Psoas muscle (tissue), 8 donors: ENCODE results near the gene UTF1. TPM values are rescaled to one million over a fixed set of nuclear protein-coding genes. Genes with fewer than 3 reads are reported as not detected.

Source experiments
- ATAC-seq, 4 donors: fragments of 200-7000 bp; cut with Tn5 transposase; one replicate each; pipeline ENCODE4 v1.9.1; 2020; ENCODE audit warnings: moderate library complexity in 3 of 4, mild to moderate bottlenecking in 2 of 4
- DNase-seq, 2 donors: peaks; one replicate each; pipeline ENCODE4 v3.0.0-alpha.2; 2020
- H3K27ac ChIP-seq: fragments of 200-600 bp; one replicate; pipeline ENCODE4 v1.8.0; 2022
- H3K27me3 ChIP-seq, 3 donors: fragments of 200-600 bp in 1 of 3; one replicate each; pipeline versions ENCODE4 v1.6.1 to v1.8.0; 2013 to 2022; ENCODE audit warnings: low read length in 2 of 3, mild to moderate bottlenecking in 2 of 3, moderate library complexity in 1 of 3; ENCODE audit not compliant: insufficient read depth in 3 of 3
- H3K36me3 ChIP-seq, 2 donors: fragments of 200-600 bp in 1 of 2; one replicate each; pipeline versions ENCODE4 v1.6.1 to v1.8.0; 2013 to 2022; ENCODE audit warnings: low read depth in 1 of 2, mild to moderate bottlenecking in 1 of 2, moderate library complexity in 1 of 2; ENCODE audit not compliant: insufficient read depth in 1 of 2
- H3K4me1 ChIP-seq: fragments of 200-600 bp; one replicate; pipeline ENCODE4 v1.8.0; 2022
- H3K4me3 ChIP-seq: fragments of 200-600 bp; one replicate; pipeline ENCODE4 v1.8.0; 2022; ENCODE audit warnings: mild to moderate bottlenecking
- H3K9me3 ChIP-seq: fragments of 200-600 bp; one replicate; pipeline ENCODE4 v1.8.0; 2022
- WGBS, 3 donors: extraction: QIAGEN DNeasy Blood & Tissue Kit; methylation state at CpG; one replicate each; pipeline versions ENCODE4 v1.1.6 to v1.1.7; 2013; 5-methylcytosine and 5-hydroxymethylcytosine counted together
- intact Hi-C, 2 donors: fragments of 100-400 bp; cut with DNase I; formaldehyde crosslinking; loops; one replicate each; pipeline versions ENCODE4 v1.11.0 to v1.14.2; 2022
- polyA plus RNA-seq, 3 donors: library from polyadenylated mRNA; stranded (reverse); fragments of 200-250 nt; gene quantifications; one replicate each; pipeline ENCODE4 v1.2.3, GENCODE V29; 2013
- total RNA-seq, 4 donors: library from RNA; stranded (reverse); fragmentation: NEBNext Ultra II Directional in 2 of 4; extraction: Animal tissue kit (Norgen Biotek cat#: 25700) in 2 of 4; gene quantifications; one replicate each; pipeline versions ENCODE4 v1.2.1 to v1.2.4, GENCODE V29; 2021 to 2023
- TF ChIP-seq, protein P1 (sequence below): fragments of 200-600 bp; IDR thresholded peaks from one replicate; pipeline ENCODE4 v1.8.0; 2022; ENCODE audit warnings: antibody characterized with exemption
- donor health status: healthy with polysubstance abuse.
- donor health status: DM: no; HTN: no; CAD: no; lungs with moderate emphysema.
- donor health status: Bipolar disorder and iron deficiency.
- donor health status: healthy.
- donor health status: DM: yes; HTN: yes; CAD: no.
- donor health status: DM: no; HTN: no; CAD: no.
- donor health status: DM: no; HTN: no; CAD: no.
- donor health status: DM: yes; HTN: yes; CAD: no.

UTF1 gene
- total and polyA plus RNA-seq, 7 donors: not detected

DNA sequence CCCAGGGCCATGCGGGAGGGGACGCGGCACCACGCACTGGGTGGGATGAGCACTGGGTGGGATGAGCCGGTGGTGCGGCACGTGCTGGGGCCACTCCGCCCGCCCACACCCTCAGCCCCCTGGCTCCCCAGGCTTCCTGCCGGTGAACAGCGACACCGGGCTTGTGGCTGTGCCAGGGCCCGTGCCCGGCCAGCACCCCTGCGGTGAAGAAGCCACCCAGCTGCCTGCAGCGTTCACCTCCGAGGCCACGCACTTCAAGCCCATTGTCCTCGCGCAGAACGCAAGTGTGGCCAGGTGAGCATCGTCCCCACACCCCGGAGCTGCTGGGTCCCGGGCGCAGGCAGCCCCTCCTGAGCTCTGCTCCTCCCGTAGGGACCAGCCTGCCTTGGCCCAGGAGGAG is 31.8 kb upstream of the UTF1 start:
- no peak overlapping the region for H3K27ac ChIP-seq
- H3K4me3 ChIP-seq: no peak overlapping the region
- H3K27me3 ChIP-seq: peaks cover 0 to 26% (median 7%) of the 10 kb centered on the region in 3 donors
- no peaks in the 10 kb centered on the region for H3K9me3 ChIP-seq
- DNase-seq: peak; percentile 10 to 26
- no peaks in the 10 kb centered on the region for H3K36me3 ChIP-seq
- no peaks in the 10 kb centered on the region for H3K4me1 ChIP-seq
- intact Hi-C loops: no loop called here
- TF ChIP-seq, protein P1, sequence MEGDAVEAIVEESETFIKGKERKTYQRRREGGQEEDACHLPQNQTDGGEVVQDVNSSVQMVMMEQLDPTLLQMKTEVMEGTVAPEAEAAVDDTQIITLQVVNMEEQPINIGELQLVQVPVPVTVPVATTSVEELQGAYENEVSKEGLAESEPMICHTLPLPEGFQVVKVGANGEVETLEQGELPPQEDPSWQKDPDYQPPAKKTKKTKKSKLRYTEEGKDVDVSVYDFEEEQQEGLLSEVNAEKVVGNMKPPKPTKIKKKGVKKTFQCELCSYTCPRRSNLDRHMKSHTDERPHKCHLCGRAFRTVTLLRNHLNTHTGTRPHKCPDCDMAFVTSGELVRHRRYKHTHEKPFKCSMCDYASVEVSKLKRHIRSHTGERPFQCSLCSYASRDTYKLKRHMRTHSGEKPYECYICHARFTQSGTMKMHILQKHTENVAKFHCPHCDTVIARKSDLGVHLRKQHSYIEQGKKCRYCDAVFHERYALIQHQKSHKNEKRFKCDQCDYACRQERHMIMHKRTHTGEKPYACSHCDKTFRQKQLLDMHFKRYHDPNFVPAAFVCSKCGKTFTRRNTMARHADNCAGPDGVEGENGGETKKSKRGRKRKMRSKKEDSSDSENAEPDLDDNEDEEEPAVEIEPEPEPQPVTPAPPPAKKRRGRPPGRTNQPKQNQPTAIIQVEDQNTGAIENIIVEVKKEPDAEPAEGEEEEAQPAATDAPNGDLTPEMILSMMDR: no peak
- 86 to 94% (median 87%) methylated on average over 23 to 26 of the region's 26 CpGs for WGBS, 3 donors
- no peak for ATAC-seq

DNA sequence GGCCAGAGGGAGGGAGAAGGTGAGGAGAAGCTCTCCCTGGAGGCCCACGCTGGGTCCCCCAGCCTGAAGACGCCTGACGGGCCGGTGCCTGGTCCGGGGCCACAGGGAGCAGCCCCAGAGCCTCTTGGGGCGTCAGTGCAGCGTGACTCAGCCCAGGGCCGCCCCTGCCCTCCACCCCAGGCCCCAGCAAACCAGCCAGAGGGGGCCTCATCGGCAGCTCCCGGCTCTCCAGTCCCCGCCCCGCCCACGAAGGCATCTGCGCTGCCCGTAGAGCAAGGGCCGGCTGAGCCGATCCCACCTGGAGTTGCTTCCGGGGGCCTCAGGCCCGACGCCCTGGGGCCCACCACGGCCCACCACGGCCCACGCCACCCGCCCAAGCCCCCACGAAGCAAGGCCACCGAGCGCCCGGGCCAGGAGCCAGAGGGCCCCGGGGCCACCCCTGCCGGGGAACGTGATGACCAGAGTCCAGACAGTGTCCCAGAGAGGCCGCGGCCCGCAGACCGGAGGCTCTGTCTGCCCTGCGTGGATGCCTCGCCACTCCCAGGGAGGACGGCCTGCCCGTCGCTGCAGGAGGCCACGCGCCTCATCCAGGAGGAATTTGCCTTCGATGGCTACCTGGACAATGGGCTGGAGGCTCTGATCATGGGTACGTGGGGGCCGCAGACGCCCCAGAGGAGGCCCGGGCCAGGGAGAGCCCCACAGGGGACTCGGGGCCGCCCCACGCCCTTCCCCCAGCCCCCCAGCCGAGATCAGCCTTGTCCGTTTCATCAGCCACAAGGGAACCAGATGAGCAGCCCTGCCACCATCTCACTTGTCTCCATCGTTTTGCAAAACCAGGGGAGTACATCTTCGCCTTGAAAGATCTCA is 31.2 kb upstream of the UTF1 start:
- 82 to 87% (median 87%) methylated on average over 44 to 54 of the region's 54 CpGs for WGBS, 3 donors
- no peak for ATAC-seq
- Histone ChIP-seq H3K4me1 (no peaks in the 10 kb centered on the region), H3K9me3 (no peaks in the 10 kb centered on the region), H3K4me3 (no peak overlapping the region), H3K27ac (no peak overlapping the region), H3K27me3 (peaks cover 0 to 26% (median 7%) of the 10 kb centered on the region in 3 donors), H3K36me3 (no peaks in the 10 kb centered on the region)
- peak; percentile 8 to 39 for DNase-seq
- TF ChIP-seq, protein P1: no peak
- intact Hi-C loops: no loop called here

DNA sequence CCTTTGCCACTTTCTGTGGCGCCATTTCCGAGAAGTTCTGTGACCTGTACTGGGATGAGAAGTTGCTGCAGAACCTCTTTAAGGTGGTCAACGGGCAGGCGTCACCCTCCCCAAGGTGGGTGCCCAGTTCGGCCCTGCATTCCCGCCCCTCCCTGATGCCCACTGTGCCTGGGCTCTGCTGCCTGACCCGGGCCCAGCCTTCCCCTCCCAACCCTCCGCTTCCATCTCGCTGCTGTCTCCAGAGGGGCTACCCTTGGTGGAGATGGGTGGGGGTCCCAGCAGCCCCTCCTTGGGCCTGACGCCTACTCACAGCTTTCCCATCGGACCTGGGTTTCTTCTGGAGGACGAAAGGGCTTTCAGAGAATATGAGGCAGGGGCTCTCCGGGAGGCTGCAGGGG is 30.5 kb upstream of the UTF1 start:
- WGBS, 3 donors: 83 to 85% (median 84%) methylated on average over 13 of the region's 13 CpGs
- intact Hi-C loops: no loop called here
- ATAC-seq (no peak), DNase-seq (peak in 1 of 2 donors; percentile 23)
- no peak overlapping the region for H3K27ac ChIP-seq
- no peaks in the 10 kb centered on the region for H3K9me3 ChIP-seq
- H3K4me1 ChIP-seq: no peaks in the 10 kb centered on the region
- TF ChIP-seq, protein P1: no peak
- no peaks in the 10 kb centered on the region for H3K36me3 ChIP-seq
- no peak overlapping the region for H3K4me3 ChIP-seq
- peaks cover 0 to 26% (median 7%) of the 10 kb centered on the region in 3 donors for H3K27me3 ChIP-seq

DNA sequence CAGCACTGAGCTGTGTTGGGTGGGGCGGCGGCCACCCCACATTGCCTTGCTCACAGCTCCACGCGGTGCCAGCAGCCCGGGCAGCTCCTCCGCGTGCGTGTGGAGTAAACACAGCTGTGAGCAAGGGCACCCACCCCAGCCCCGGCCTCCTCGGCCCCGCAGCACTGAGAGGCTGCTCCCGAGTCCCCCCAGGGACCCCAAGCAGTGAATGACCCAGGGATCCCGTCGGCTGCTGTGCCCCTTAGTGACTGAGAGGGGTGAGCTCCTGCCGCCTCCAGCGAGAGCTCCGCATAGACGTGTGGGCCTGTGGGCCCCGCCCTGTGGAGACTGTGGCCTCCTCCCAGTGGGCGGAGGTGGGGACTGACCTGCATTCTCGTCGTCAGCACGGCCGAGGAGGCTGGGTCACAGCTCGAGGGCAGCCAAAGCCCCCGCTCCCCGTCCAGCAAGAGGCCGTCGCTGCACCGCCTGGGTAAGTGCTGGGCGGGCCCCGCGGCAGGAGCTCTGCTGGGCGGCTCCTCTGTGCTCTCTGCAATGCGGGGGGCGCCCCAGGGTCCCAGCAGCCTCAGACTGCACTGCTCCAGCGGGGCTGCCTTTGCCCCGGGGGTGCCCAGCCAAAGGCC is 29.9 kb upstream of the UTF1 start:
- ATAC-seq: no peak
- DNase-seq: peak in 1 of 2 donors; percentile 42
- H3K27ac ChIP-seq: no peak overlapping the region
- 49 to 53% (median 52%) methylated on average over 30 to 38 of the region's 38 CpGs for WGBS, 3 donors
- no peaks in the 10 kb centered on the region for H3K9me3 ChIP-seq
- TF ChIP-seq, protein P1: no peak
- peaks cover 0 to 26% (median 7%) of the 10 kb centered on the region in 3 donors for H3K27me3 ChIP-seq
- intact Hi-C loops: no loop called here
- H3K36me3 ChIP-seq: no peaks in the 10 kb centered on the region
- H3K4me1 ChIP-seq: no peaks in the 10 kb centered on the region
- H3K4me3 ChIP-seq: no peak overlapping the region
